ENCODE data around the gene NEUROD2.

The NEUROD2 gene

GRCh38 chr17:39618956-39619785, 11.5 kb upstream of the NEUROD2 start:
- no peak for DNase-seq (ENCODE audit: low spot score)

GRCh38 chr17:39618246-39618913, 10.7 kb upstream of the NEUROD2 start:
- no peak for DNase-seq (ENCODE audit: low spot score)

- DNase-seq (ENCODE audit: low spot score) = peak; percentile 80
These were observed 9.9 kb upstream of the NEUROD2 start for GRCh38 chr17:39617446-39618245.

GRCh38 chr17:39617100-39617445, 9.4 kb upstream of the NEUROD2 start:
- DNase-seq (ENCODE audit: low spot score) = no peak

GRCh38 chr17:39615434-39615833, 7.7 kb upstream of the NEUROD2 start:
- DNase-seq (ENCODE audit: low spot score) = no peak

GRCh38 chr17:39614545-39615157, 6.9 kb upstream of the NEUROD2 start:
- DNase-seq (ENCODE audit: low spot score) = no peak

GRCh38 chr17:39612935-39613464, 5.3 kb upstream of the NEUROD2 start:
- DNase-seq (ENCODE audit: low spot score) = no peak

GRCh38 chr17:39612291-39612894, 4.7 kb upstream of the NEUROD2 start:
- no peak for DNase-seq (ENCODE audit: low spot score)

- DNase-seq (ENCODE audit: low spot score) = no peak
These were observed 3.8 kb upstream of the NEUROD2 start for GRCh38 chr17:39611401-39612112.

GRCh38 chr17:39609416-39610025, 1.8 kb upstream of the NEUROD2 start:
- DNase-seq (ENCODE audit: low spot score) = no peak

- no peak for DNase-seq (ENCODE audit: low spot score)
These were observed 642 bp upstream of the NEUROD2 start for GRCh38 chr17:39608142-39608981.

- no peak for DNase-seq (ENCODE audit: low spot score)
These were observed 466 bp downstream of the NEUROD2 start for GRCh38 chr17:39607057-39607850.

GRCh38 chr17:39606434-39607056, 1.2 kb downstream of the NEUROD2 start:
- no peak for DNase-seq (ENCODE audit: low spot score)

- DNase-seq (ENCODE audit: low spot score) = no peak
These were observed 2.0 kb downstream of the NEUROD2 start for GRCh38 chr17:39605492-39606433.

GRCh38 chr17:39604911-39605491, 2.7 kb downstream of the NEUROD2 start:
- no peak for DNase-seq (ENCODE audit: low spot score)

GRCh38 chr17:39603304-39604016, 4.3 kb downstream of the NEUROD2 start:
- DNase-seq (ENCODE audit: low spot score) = no peak

Data from COLO829 (cell line).